Upper lobe of right lung (tissue), 1 donor: Measurements from ENCODE around the gene LMNTD1. TPM values are rescaled to one million over a fixed set of nuclear protein-coding genes. Genes with fewer than 3 reads are reported as not detected.
"Not testable (repeated sequence)": the region's sequence is repeated elsewhere in the genome, so short reads cannot be mapped to it uniquely, and the experiment has no call there.

ENCODE experiments used
- ATAC-seq: fragments of 200-7000 bp; cut with Tn5 transposase; one replicate; pipeline ENCODE4 v1.9.1; 2020; ENCODE audit warnings: mild to moderate bottlenecking, moderate library complexity
- DNase-seq: peaks from one replicate; pipeline ENCODE4 v3.0.0-alpha.2; 2020
- H3K27ac ChIP-seq: fragments of 200-600 bp; one replicate; pipeline ENCODE4 v1.8.0; 2022
- H3K27me3 ChIP-seq: fragments of 200-600 bp; one replicate; pipeline ENCODE4 v1.8.0; 2022; ENCODE audit warnings: mild to moderate bottlenecking
- H3K36me3 ChIP-seq: fragments of 200-600 bp; one replicate; pipeline ENCODE4 v1.8.0; 2022
- H3K4me1 ChIP-seq: fragments of 200-600 bp; one replicate; pipeline ENCODE4 v1.8.0; 2022
- H3K4me3 ChIP-seq: fragments of 200-600 bp; one replicate; pipeline ENCODE4 v1.8.0; 2022; ENCODE audit warnings: mild to moderate bottlenecking
- H3K9me3 ChIP-seq: fragments of 200-600 bp; one replicate; pipeline ENCODE4 v1.8.0; 2022
- CTCF ChIP-seq: fragments of 200-600 bp; IDR thresholded peaks from one replicate; pipeline ENCODE4 v1.8.0; 2022; ENCODE audit warnings: antibody characterized with exemption
- intact Hi-C: fragments of 100-400 bp; cut with DNase I; formaldehyde crosslinking; loops from one replicate; pipeline ENCODE4 v1.11.0; 2022
- total RNA-seq: library from RNA; stranded (reverse); fragmentation: NEBNext Ultra II Directional; extraction: Animal tissue kit (Norgen Biotek cat#: 25700); gene quantifications from one replicate; pipeline ENCODE4 v1.2.1, GENCODE V29; 2021
- donor health status: DM: no; HTN: yes; CAD: no; lungs with severe emphysema.

Gene LMNTD1
- total RNA-seq, 1 donor from 2014 or later: not detected

- no peaks in the 10 kb centered on the region for H3K27me3 ChIP-seq
- intact Hi-C loops: loop anchor here (10.0 kb wide), 1 partner anchor 590 kb away; no protein-coding TSS in a partner anchor
- no peak overlapping the region for H3K27ac ChIP-seq
- no peak for TF ChIP-seq CTCF
- H3K4me1 ChIP-seq: peaks cover 4% of the 10 kb centered on the region
- ATAC-seq (no peak), DNase-seq (no peak)
- no peaks in the 10 kb centered on the region for H3K9me3 ChIP-seq
- H3K4me3 ChIP-seq: no peak overlapping the region
- no peaks in the 10 kb centered on the region for H3K36me3 ChIP-seq
These were observed 118.6 kb downstream of the LMNTD1 start for GRCh38 chr12:25434515-25434914.

GRCh38 chr12:25433581-25434325 lies 119.3 kb downstream of the LMNTD1 start:
- ATAC-seq: no peak
- no peak for TF ChIP-seq CTCF
- no peaks in the 10 kb centered on the region for H3K9me3 ChIP-seq
- no peak for DNase-seq
- H3K36me3 ChIP-seq: no peaks in the 10 kb centered on the region
- H3K27me3 ChIP-seq: no peaks in the 10 kb centered on the region
- H3K27ac ChIP-seq: peak overlapping the region; percentile 9
- H3K4me1 ChIP-seq: peaks cover 4% of the 10 kb centered on the region
- intact Hi-C loops: loop anchor here (10.0 kb wide), 1 partner anchor 591 kb away; no protein-coding TSS in a partner anchor
- H3K4me3 ChIP-seq: no peak overlapping the region

GRCh38 chr12:25433024-25433423 lies 120.1 kb downstream of the LMNTD1 start:
- no peaks in the 10 kb centered on the region for H3K36me3 ChIP-seq

GRCh38 chr12:25427337-25428249 lies 125.5 kb downstream of the LMNTD1 start:
- H3K4me1 ChIP-seq: no peaks in the 10 kb centered on the region
- no peak for TF ChIP-seq CTCF
- no peak for ATAC-seq

More at GRCh38 chr12:25433024-25433423, 120.1 kb downstream of the LMNTD1 start:
- H3K4me3 ChIP-seq: no peak overlapping the region
- H3K9me3 ChIP-seq: no peaks in the 10 kb centered on the region
- no peaks in the 10 kb centered on the region for H3K27me3 ChIP-seq
- intact Hi-C loops: loop anchor here (10.0 kb wide), 1 partner anchor 592 kb away; no protein-coding TSS in a partner anchor
- no peak for DNase-seq
- peaks cover 4% of the 10 kb centered on the region for H3K4me1 ChIP-seq
- H3K27ac ChIP-seq: peak overlapping the region; percentile 9
- no peak for TF ChIP-seq CTCF
- peak; percentile 74 for ATAC-seq

GRCh38 chr12:25426821-25427220 lies 126.3 kb downstream of the LMNTD1 start:
- DNase-seq, ATAC-seq, H3K27me3 ChIP-seq, intact Hi-C loops, H3K4me3 ChIP-seq, H3K4me1 ChIP-seq, H3K27ac ChIP-seq, H3K36me3 ChIP-seq, H3K9me3 ChIP-seq: not testable (repeated sequence)

More at GRCh38 chr12:25427337-25428249, 125.5 kb downstream of the LMNTD1 start:
- intact Hi-C loops: no loop called here
- Histone ChIP-seq H3K27ac (no peak overlapping the region), H3K9me3 (no peaks in the 10 kb centered on the region), H3K4me3 (no peak overlapping the region), H3K36me3 (no peaks in the 10 kb centered on the region), H3K27me3 (no peaks in the 10 kb centered on the region)
- DNase-seq: no peak
